Uterus (tissue), 2 donors: ENCODE data around the gene SPIRE1.

Experiments used
- POLR2A ChIP-seq, 2 donors: fragments of 450-650 bp; IDR thresholded peaks; one replicate each; pipeline ENCODE4 v1.6.1; 2016; ENCODE audit warnings: antibody characterized with exemption in 2 of 2, mild to moderate bottlenecking in 1 of 2, moderate library complexity in 1 of 2
- TF ChIP-seq, protein P1 (sequence below), 4 experiments: fragments of 200-600 bp in 2 of 4; fragments of 450-650 bp in 2 of 4; sonication (generic) in 2 of 4; IDR thresholded peaks; one replicate each; pipeline ENCODE4 v1.5.1; 2016 to 2019; ENCODE audit warnings: antibody characterized with exemption in 4 of 4, mild to moderate bottlenecking in 2 of 4, moderate library complexity in 1 of 4

DNA sequence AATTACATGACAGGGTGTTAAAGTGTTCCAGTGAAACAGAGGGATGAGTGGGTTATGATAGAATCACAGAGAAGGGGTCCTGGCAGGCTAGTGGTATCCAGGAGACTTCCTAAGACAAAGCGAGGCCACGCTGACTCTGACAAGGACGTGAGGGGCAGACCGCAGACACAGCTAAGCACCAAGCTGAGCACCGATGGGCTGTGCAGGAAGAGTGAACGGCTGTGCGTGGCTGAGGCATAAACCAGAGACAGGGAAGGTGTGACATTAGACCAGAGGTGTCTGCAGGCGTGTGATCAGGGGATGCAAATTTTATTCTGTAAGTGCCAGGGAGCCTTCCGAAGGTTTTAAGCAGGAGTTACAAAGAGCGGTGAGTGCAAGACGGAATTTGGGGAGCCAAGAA lies 180.3 kb downstream of the SPIRE1 start:
- no peak for TF ChIP-seq POLR2A (IDR thresholded peaks at IDR 0.05)
- TF ChIP-seq, protein P1, sequence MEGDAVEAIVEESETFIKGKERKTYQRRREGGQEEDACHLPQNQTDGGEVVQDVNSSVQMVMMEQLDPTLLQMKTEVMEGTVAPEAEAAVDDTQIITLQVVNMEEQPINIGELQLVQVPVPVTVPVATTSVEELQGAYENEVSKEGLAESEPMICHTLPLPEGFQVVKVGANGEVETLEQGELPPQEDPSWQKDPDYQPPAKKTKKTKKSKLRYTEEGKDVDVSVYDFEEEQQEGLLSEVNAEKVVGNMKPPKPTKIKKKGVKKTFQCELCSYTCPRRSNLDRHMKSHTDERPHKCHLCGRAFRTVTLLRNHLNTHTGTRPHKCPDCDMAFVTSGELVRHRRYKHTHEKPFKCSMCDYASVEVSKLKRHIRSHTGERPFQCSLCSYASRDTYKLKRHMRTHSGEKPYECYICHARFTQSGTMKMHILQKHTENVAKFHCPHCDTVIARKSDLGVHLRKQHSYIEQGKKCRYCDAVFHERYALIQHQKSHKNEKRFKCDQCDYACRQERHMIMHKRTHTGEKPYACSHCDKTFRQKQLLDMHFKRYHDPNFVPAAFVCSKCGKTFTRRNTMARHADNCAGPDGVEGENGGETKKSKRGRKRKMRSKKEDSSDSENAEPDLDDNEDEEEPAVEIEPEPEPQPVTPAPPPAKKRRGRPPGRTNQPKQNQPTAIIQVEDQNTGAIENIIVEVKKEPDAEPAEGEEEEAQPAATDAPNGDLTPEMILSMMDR (IDR thresholded peaks at IDR 0.05) = no peak
